ENCODE measurements around the gene LDHAL6B.

LDHAL6B gene

DNA sequence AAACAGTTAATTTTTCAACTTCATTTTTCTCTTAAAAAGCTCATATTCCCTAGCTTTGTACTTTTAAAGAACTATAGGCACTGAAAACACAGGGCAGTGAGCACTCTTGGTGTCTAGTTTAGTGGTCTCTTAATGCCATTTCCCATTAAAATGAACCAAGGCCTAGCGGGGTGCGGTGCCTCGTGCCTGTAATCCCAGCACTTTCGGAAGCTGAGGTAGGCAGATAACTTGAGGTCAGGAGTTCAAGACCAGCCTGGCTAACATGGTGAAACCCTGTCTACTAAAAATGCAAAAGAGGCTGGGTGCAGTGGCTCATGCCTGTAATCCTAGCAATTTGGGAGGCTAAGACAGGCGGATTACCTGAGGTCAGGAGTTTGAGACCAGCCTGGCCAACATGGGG lies 45.5 kb downstream of the LDHAL6B start:
- DNase-seq (ENCODE audit: low read depth): no peak

DNA sequence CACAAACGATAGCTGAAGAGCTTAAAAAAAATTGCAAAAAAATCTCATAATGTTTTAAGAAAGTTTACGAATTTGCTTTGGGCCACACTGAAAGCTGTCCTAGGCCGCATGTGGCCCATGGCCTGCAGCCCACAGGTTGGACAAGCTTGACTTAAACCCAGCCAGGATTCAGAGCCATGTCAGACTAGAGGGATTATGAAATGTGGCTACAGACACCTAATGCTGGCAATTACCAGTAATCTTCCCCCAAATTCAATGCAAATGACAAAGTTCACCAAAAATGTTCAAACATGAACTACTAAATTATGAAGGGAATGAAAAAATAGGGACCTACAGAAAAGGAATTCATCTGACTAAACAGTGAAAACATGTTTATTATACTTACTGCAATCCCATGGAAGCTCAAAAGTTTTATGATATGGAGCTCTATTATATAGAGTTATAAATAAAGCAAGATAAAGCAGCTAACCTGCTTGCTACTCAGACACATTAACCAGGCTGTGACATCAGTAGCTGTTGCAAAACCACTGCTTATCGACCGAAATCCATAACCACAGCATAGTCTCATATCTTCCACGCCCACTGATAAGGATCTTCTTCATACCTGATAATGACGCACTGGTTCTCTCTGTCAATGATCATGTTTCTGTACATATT lies 49.2 kb downstream of the LDHAL6B start:
- no peak for DNase-seq (ENCODE audit: low read depth)

DNA sequence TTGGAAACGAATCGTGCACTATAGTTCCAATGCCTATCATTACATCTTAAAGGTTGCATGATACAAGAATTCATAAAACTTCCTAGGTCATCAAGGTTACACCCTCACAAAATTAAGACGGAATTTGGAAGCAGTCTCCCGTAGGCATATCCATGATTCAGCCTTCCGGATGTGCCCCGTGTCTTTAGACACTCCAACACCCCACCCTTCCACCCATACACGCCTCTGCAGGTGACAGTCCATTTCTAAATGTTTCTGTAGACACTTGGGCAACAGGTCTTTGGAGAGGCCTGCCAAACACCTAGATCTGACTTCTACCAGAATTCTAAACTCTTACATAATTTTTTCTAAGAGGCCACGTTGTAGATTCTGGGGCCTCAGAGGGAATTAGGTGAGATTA lies 49.8 kb downstream of the LDHAL6B start:
- no peak for DNase-seq (ENCODE audit: low read depth)

DNA sequence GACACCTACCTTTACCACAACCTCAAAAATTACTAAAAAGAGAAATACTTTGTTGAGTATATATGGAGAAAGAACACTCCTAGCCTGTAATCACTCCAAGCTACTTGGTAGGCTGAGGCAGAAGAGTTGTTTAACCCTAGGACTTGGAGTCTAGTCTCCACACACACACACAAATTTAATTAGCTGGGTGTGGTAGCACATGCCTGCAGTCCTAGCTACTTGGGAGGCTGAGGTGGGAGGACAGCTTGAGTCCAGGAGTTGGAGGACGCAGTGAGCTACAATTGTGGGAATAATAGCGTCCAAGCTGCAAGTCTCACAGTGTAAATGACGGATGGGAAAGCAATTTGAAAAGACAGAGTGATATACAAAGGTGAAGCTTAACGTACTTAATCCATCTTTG lies 50.5 kb downstream of the LDHAL6B start:
- no peak for DNase-seq (ENCODE audit: low read depth)

Measured in T follicular helper cell (primary cell).